ENCODE data around the gene TUBGCP6. TPM values are rescaled to one million over a fixed set of nuclear protein-coding genes. Genes with fewer than 3 reads are reported as not detected.

The TUBGCP6 gene
- polyA plus RNA-seq, 3 donors = 3.7 to 72.8 (median 4.3) TPM

DNA sequence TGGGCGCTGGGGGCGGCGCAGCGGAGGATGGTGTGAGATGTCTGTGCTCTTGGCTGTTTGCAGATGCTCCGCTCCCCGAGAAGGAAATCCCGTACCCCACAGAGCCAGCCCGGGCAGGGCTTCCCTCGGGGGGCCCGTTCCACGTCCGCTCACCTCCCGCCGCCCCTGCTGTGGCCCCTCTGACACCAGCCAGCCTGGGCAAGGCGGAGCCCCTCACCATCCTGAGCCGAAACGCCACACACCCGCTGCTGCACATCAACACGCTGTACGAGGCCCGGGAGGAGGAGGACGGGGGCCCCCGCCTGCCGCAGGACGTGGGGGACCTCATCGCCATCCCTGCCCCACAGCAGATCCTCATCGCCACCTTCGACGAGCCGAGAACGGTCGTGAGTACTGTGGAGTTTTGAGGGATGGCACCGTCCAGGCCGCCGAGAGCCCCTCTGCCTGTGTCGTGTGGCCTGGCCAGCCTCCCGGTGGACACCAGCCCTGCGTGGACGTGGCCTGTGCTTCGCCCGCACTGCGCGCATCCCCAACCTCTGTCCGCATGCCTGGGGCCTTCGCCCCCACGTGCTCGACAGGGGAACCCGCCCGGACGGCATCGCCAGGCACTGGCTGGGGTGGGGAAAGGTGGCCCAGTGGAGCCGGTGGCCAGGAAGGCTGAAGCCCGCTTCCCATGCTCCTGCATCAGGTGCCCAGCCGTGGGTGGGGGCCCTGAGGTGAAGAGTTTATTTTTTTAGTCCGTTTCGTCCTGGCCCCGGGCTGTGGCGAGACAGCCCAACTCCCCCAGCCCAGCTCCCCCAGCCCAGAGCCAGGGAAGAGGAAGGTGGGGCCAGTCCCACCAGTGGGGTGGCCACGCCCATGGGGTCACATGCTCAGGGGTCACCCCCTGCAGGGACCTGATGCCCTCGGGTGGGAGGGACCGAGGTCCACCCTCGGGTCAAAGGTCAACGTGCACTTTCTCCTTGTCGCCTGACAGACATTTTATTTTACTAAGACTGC, 65.7 kb downstream of the TUBGCP6 start:
- Histone ChIP-seq H2AFZ (ENCODE audit: insufficient read depth, low read depth, low read length, poor library complexity, severe bottlenecking) (no peak overlapping the region), H3K27me3 (ENCODE audit: control insufficient read depth in 2 of 2, insufficient read depth in 2 of 2, low read length in 2 of 2) (peaks cover 0 to 5% of the 10 kb centered on the region in 2 donors), H4K20me1 (ENCODE audit: insufficient read depth, low read length) (no peaks in the 10 kb centered on the region), H3K9ac (ENCODE audit: insufficient read depth, low read length, poor library complexity, severe bottlenecking) (no peak overlapping the region), H3K79me2 (ENCODE audit: insufficient read depth, low read length) (no peaks in the 10 kb centered on the region), H3K9me3 (replicated peaks in 1 of 2; ENCODE audit: control insufficient read depth in 1 of 2, insufficient read depth in 1 of 2, low read length in 2 of 2) (no peaks in the 10 kb centered on the region), H3K4me3 (replicated peaks in 1 of 3; ENCODE audit: low read depth in 2 of 3, low read length in 3 of 3) (no peak overlapping the region), H3K27ac (ENCODE audit: low read depth in 1 of 2, low read length in 2 of 2) (no peak overlapping the region), H3K36me3 (replicated peaks in 1 of 2; ENCODE audit: control insufficient read depth in 1 of 2, insufficient read depth in 2 of 2, low read length in 2 of 2) (no peaks in the 10 kb centered on the region), H3K4me2 (replicated peaks; ENCODE audit: extremely low read depth, low read length, poor library complexity, severe bottlenecking) (no peak overlapping the region), H3K4me1 (ENCODE audit: control insufficient read depth in 1 of 2, insufficient read depth in 2 of 2, low read length in 2 of 2) (peaks cover 7 to 16% of the 10 kb centered on the region in 2 donors)
- TF ChIP-seq, protein P1, sequence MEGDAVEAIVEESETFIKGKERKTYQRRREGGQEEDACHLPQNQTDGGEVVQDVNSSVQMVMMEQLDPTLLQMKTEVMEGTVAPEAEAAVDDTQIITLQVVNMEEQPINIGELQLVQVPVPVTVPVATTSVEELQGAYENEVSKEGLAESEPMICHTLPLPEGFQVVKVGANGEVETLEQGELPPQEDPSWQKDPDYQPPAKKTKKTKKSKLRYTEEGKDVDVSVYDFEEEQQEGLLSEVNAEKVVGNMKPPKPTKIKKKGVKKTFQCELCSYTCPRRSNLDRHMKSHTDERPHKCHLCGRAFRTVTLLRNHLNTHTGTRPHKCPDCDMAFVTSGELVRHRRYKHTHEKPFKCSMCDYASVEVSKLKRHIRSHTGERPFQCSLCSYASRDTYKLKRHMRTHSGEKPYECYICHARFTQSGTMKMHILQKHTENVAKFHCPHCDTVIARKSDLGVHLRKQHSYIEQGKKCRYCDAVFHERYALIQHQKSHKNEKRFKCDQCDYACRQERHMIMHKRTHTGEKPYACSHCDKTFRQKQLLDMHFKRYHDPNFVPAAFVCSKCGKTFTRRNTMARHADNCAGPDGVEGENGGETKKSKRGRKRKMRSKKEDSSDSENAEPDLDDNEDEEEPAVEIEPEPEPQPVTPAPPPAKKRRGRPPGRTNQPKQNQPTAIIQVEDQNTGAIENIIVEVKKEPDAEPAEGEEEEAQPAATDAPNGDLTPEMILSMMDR (IDR thresholded peaks at IDR 0.05) = no peak
- DNase-seq = no peak
- WGBS (ENCODE audit: insufficient coverage) = 92% methylated on average over 47 of the region's 64 CpGs
- Mint-ChIP-seq H3K4me1 (peaks cover 11% of the 10 kb centered on the region), H3K4me3 (peak overlapping the region in 1 of 2 donors; percentile 29), H3K27me3 (ENCODE audit: low read depth in 3 of 3) (peaks cover 12 to 31% (median 21%) of the 10 kb centered on the region in 3 donors), H3K36me3 (peaks cover 3 to 10% of the 10 kb centered on the region in 2 donors), H3K9me3 (peaks cover 0 to 9% (median 7%) of the 10 kb centered on the region in 7 donors), H3K27ac (no peak overlapping the region)
- intact Hi-C loops (cut with micrococcal nuclease) = no loop called here

DNA sequence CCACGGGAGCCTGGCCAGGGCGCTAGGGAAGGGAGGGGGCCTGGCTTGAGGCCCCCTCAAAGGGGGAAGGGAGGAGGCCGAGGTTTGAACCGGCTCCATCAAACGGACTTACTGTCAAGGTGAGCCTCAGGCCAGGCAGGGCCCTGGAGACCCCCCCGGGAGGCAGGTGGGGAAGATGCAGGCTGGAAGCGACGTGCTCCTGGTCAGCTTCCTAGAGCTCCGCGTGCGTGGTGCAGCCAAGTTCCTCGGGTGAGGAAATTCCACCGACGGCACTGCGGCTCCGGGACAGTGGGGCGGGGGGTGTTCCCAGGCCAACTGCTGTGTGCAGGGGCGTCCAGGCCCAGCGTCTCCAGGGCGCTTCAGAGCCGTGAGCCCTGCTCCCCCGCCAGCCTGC, 66.4 kb downstream of the TUBGCP6 start:
- Histone ChIP-seq H2AFZ (ENCODE audit: insufficient read depth, low read depth, low read length, poor library complexity, severe bottlenecking) (no peak overlapping the region), H3K9me3 (replicated peaks in 1 of 2; ENCODE audit: control insufficient read depth in 1 of 2, insufficient read depth in 1 of 2, low read length in 2 of 2) (no peaks in the 10 kb centered on the region), H4K20me1 (ENCODE audit: insufficient read depth, low read length) (no peaks in the 10 kb centered on the region), H3K9ac (ENCODE audit: insufficient read depth, low read length, poor library complexity, severe bottlenecking) (no peak overlapping the region), H3K36me3 (replicated peaks in 1 of 2; ENCODE audit: control insufficient read depth in 1 of 2, insufficient read depth in 2 of 2, low read length in 2 of 2) (no peaks in the 10 kb centered on the region), H3K4me3 (replicated peaks in 1 of 3; ENCODE audit: low read depth in 2 of 3, low read length in 3 of 3) (no peak overlapping the region), H3K4me1 (ENCODE audit: control insufficient read depth in 1 of 2, insufficient read depth in 2 of 2, low read length in 2 of 2) (peaks cover 4 to 14% of the 10 kb centered on the region in 2 donors), H3K27ac (ENCODE audit: low read depth in 1 of 2, low read length in 2 of 2) (no peak overlapping the region), H3K4me2 (replicated peaks; ENCODE audit: extremely low read depth, low read length, poor library complexity, severe bottlenecking) (no peak overlapping the region), H3K79me2 (ENCODE audit: insufficient read depth, low read length) (no peaks in the 10 kb centered on the region), H3K27me3 (ENCODE audit: control insufficient read depth in 2 of 2, insufficient read depth in 2 of 2, low read length in 2 of 2) (peaks cover 0 to 5% of the 10 kb centered on the region in 2 donors)
- peaks cover 12 to 35% (median 23%) of the 10 kb centered on the region in 3 donors for H3K27me3 Mint-ChIP-seq (ENCODE audit: low read depth in 3 of 3)
- peaks cover 0 to 9% (median 7%) of the 10 kb centered on the region in 7 donors for H3K9me3 Mint-ChIP-seq
- no peak overlapping the region for H3K27ac Mint-ChIP-seq
- no peak for DNase-seq
- H3K4me1 Mint-ChIP-seq = peaks cover 10% of the 10 kb centered on the region
- no peak overlapping the region for H3K4me3 Mint-ChIP-seq
- intact Hi-C loops (cut with micrococcal nuclease) = no loop called here
- H3K36me3 Mint-ChIP-seq = peaks cover 3 to 10% of the 10 kb centered on the region in 2 donors
- TF ChIP-seq, protein P1 (IDR thresholded peaks at IDR 0.05) = no peak
- WGBS (ENCODE audit: insufficient coverage) = 83% methylated on average over 17 of the region's 22 CpGs

Data from CD14-positive monocyte (primary cell).